Measurements from ENCODE around the gene CXCL17.

The CXCL17 gene

DNA sequence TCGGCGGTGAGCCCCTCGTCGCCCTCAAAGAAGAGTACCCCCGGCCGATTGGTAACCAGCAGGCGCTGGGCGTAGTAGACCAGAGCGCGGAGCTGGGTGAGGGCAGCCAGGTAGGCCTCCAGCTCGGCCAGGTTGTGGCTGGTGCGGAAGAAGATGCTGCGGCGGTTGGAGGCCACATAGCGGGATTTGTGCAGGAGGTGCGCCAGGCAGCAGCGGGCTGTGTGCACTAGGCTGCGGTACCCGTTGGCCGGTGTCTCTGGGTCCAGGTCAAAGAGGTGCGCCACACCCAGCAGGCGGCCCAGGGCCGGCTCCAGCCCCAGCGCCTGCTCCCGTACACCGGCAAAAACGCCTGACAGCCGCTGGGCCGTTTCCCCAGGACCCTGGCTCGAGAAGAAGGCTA, 32.4 kb downstream of the CXCL17 start:
- Mint-ChIP-seq H3K27me3 (ENCODE audit: low read depth) (no peaks in the 10 kb centered on the region), H3K27ac (no peak overlapping the region)
- TF ChIP-seq, protein P1, sequence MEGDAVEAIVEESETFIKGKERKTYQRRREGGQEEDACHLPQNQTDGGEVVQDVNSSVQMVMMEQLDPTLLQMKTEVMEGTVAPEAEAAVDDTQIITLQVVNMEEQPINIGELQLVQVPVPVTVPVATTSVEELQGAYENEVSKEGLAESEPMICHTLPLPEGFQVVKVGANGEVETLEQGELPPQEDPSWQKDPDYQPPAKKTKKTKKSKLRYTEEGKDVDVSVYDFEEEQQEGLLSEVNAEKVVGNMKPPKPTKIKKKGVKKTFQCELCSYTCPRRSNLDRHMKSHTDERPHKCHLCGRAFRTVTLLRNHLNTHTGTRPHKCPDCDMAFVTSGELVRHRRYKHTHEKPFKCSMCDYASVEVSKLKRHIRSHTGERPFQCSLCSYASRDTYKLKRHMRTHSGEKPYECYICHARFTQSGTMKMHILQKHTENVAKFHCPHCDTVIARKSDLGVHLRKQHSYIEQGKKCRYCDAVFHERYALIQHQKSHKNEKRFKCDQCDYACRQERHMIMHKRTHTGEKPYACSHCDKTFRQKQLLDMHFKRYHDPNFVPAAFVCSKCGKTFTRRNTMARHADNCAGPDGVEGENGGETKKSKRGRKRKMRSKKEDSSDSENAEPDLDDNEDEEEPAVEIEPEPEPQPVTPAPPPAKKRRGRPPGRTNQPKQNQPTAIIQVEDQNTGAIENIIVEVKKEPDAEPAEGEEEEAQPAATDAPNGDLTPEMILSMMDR (IDR thresholded peaks at IDR 0.05; ENCODE audit: unreplicated experiment in 3 of 3), result no peak

GRCh38 chr19:42409477-42409876, 33.3 kb downstream of the CXCL17 start:
- Mint-ChIP-seq H3K36me3 (ENCODE audit: low read depth) (peaks cover 18% of the 10 kb centered on the region), H3K27ac (no peak overlapping the region), H3K4me3 (no peak overlapping the region), H3K4me1 (peaks cover 22% of the 10 kb centered on the region), H3K9me3 (no peaks in the 10 kb centered on the region), H3K27me3 (ENCODE audit: low read depth) (no peaks in the 10 kb centered on the region)
- TF ChIP-seq, protein P1 (IDR thresholded peaks at IDR 0.05; ENCODE audit: unreplicated experiment in 3 of 3), result no peak

More for the DNA sequence above, 32.4 kb downstream of the CXCL17 start:
- Mint-ChIP-seq H3K4me3 (no peak overlapping the region), H3K36me3 (ENCODE audit: low read depth) (peaks cover 18% of the 10 kb centered on the region), H3K4me1 (peaks cover 22% of the 10 kb centered on the region), H3K9me3 (no peaks in the 10 kb centered on the region)

GRCh38 chr19:42407816-42408175, 35.0 kb downstream of the CXCL17 start:
- peaks cover 17% of the 10 kb centered on the region for H3K4me1 Mint-ChIP-seq
- no peaks in the 10 kb centered on the region for H3K9me3 Mint-ChIP-seq
- TF ChIP-seq, protein P1 (IDR thresholded peaks at IDR 0.05; ENCODE audit: unreplicated experiment in 3 of 3), result no peak
- peaks cover 16% of the 10 kb centered on the region for H3K36me3 Mint-ChIP-seq (ENCODE audit: low read depth)
- peaks cover 4% of the 10 kb centered on the region for H3K27me3 Mint-ChIP-seq (ENCODE audit: low read depth)
- no peak overlapping the region for H3K27ac Mint-ChIP-seq
- H3K4me3 Mint-ChIP-seq, result no peak overlapping the region

GRCh38 chr19:42407085-42407815, 35.5 kb downstream of the CXCL17 start:
- TF ChIP-seq, protein P1 (IDR thresholded peaks at IDR 0.05; ENCODE audit: unreplicated experiment in 3 of 3), result no peak
- Mint-ChIP-seq H3K27ac (no peak overlapping the region), H3K9me3 (no peaks in the 10 kb centered on the region), H3K4me1 (peaks cover 14% of the 10 kb centered on the region), H3K36me3 (ENCODE audit: low read depth) (peaks cover 16% of the 10 kb centered on the region), H3K27me3 (ENCODE audit: low read depth) (peaks cover 5% of the 10 kb centered on the region), H3K4me3 (no peak overlapping the region)

- Mint-ChIP-seq H3K4me3 (no peak overlapping the region), H3K27ac (no peak overlapping the region), H3K36me3 (ENCODE audit: low read depth) (peaks cover 16% of the 10 kb centered on the region), H3K4me1 (peaks cover 13% of the 10 kb centered on the region), H3K27me3 (ENCODE audit: low read depth) (peaks cover 5% of the 10 kb centered on the region), H3K9me3 (no peaks in the 10 kb centered on the region)
- TF ChIP-seq, protein P1 (IDR thresholded peaks at IDR 0.05; ENCODE audit: unreplicated experiment in 3 of 3), result no peak
Observed at GRCh38 chr19:42406111-42406510, 36.6 kb downstream of the CXCL17 start.

DNA sequence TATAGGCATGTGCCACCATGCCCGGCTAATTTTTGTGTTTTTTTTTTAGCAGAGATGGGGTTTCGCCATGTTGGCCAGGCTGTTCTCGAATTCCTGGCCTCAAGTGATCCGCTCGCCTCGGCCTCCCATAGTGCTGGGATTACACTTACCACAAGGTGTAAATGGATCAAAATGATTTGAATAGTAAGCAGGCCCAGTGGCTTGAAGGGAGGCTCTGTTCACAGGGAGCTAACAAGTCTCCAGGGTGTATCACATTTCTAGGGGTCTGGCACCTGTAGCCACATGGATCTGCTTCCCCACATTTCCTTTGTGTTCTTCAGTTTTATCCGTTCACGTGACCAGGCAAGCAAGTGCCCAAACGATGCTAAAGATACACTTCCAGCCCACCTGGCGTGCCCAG, 39.2 kb downstream of the CXCL17 start:
- peaks cover 5% of the 10 kb centered on the region for H3K27me3 Mint-ChIP-seq (ENCODE audit: low read depth)
- H3K9me3 Mint-ChIP-seq, result no peaks in the 10 kb centered on the region
- H3K4me1 Mint-ChIP-seq, result peaks cover 11% of the 10 kb centered on the region
- TF ChIP-seq, protein P1 (IDR thresholded peaks at IDR 0.05; ENCODE audit: unreplicated experiment in 3 of 3), result no peak
- no peak overlapping the region for H3K27ac Mint-ChIP-seq
- H3K4me3 Mint-ChIP-seq, result peak overlapping the region; percentile 43 to 91 (median 89)
- H3K36me3 Mint-ChIP-seq (ENCODE audit: low read depth), result peaks cover 16% of the 10 kb centered on the region

Measured in nephron (organoid).